Osteoblast (primary cell): ENCODE measurements around the gene LAMTOR4. TPM values are rescaled to one million over a fixed set of nuclear protein-coding genes. Genes with fewer than 3 reads are reported as not detected.

Source experiments
- DNase-seq: peaks from one replicate; pipeline ENCODE4 v3.0.0; 2011; ENCODE audit warnings: low spot score, mixed read lengths; ENCODE audit not compliant: insufficient read length; ENCODE audit errors: missing footprints
- H2AFZ ChIP-seq: 2 replicates; pipeline ENCODE4 v1.6.0; 2011; ENCODE audit warnings: mild to moderate bottlenecking, low read length
- H3K27ac ChIP-seq: 2 replicates; pipeline ENCODE4 v1.5.1; 2011; ENCODE audit warnings: mild to moderate bottlenecking, low read depth, low read length, moderate library complexity
- H3K27me3 ChIP-seq: 2 replicates; pipeline ENCODE4 v1.6.0; 2012; ENCODE audit warnings: mild to moderate bottlenecking, control low read depth, inconsistent platforms, low read length, moderate library complexity; ENCODE audit not compliant: insufficient read depth
- H3K36me3 ChIP-seq: 2 replicates; pipeline ENCODE4 v1.5.1; 2011; ENCODE audit warnings: mild to moderate bottlenecking, low read length, control low read depth, moderate library complexity; ENCODE audit not compliant: insufficient read depth
- H3K4me1 ChIP-seq: 2 replicates; pipeline ENCODE4 v1.5.1; 2011; ENCODE audit warnings: mild to moderate bottlenecking, low read length, control low read depth, moderate library complexity; ENCODE audit not compliant: insufficient read depth
- H3K4me2 ChIP-seq: 2 replicates; pipeline ENCODE4 v1.6.0; 2011; ENCODE audit warnings: mild to moderate bottlenecking, low read length; ENCODE audit not compliant: insufficient read depth
- H3K4me3 ChIP-seq: fragments of 200-600 bp; sonication (generic); 3 replicates; pipeline ENCODE4 v1.5.1; 2012; ENCODE audit warnings: mild to moderate bottlenecking, low read length, inconsistent platforms; ENCODE audit not compliant: insufficient read depth
- H3K79me2 ChIP-seq: 2 replicates; pipeline ENCODE4 v1.6.0; 2012; ENCODE audit warnings: mild to moderate bottlenecking, low read length, control low read depth, inconsistent platforms; ENCODE audit not compliant: insufficient read depth
- H3K9me3 ChIP-seq: 2 replicates; pipeline ENCODE4 v1.5.1; 2011; ENCODE audit warnings: low read depth, low read length, control low read depth
- H4K20me1 ChIP-seq: 2 replicates; pipeline ENCODE4 v1.6.0; 2012; ENCODE audit warnings: mild to moderate bottlenecking, low read length, control low read depth; ENCODE audit not compliant: insufficient read depth
- total RNA-seq: library from RNA; depleted of rRNA; stranded (reverse); fragments of >200 nt; gene quantifications from 2 replicates; pipeline ENCODE4 v1.2.3, GENCODE V29; 2012
- TF ChIP-seq, protein P1 (sequence below): IDR thresholded peaks from 2 replicates; pipeline ENCODE4 v1.5.1; 2011; ENCODE audit warnings: mild to moderate bottlenecking, low read depth, low read length, moderate library complexity; ENCODE audit errors: extremely low read depth

The LAMTOR4 gene
- total RNA-seq, 1 donor: 63.7 TPM

DNA sequence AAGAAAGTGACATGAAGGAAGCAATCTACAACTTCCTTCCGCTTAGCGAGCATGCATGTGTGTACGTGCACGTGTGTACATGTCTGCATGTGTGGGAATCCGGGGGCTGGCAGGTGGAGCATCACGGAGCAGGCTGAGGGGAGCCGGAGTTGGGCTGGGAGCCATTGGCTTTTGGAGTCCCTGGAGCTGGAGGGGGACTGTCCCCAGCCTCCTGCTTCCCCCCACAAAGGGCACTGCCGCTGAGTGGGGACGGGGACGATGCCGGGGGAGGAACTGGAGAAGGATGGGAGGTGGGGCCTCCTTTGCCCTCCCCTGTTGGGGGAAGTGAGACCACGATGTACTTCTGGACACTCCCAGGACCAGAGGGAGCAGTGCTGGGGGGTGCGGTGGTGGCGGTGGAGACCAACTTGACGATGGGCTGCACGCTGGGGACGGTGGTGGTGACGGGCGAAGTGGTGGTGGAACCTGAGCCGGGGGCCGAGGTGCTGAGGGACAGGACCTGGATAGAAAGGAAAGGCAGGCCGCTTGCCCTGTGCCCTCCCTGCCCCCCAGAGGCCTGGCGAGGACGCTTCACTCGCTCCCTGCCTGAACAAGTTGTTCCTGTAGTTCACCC, 41.5 kb upstream of the LAMTOR4 start:
- Histone ChIP-seq H3K4me3 (no peak overlapping the region), H3K79me2 (peaks cover 2% of the 10 kb centered on the region), H4K20me1 (no peaks in the 10 kb centered on the region), H2AFZ (no peak overlapping the region), H3K4me2 (no peak overlapping the region), H3K36me3 (peaks cover 57% of the 10 kb centered on the region), H3K27ac (no peak overlapping the region), H3K9me3 (no peaks in the 10 kb centered on the region), H3K27me3 (no peaks in the 10 kb centered on the region), H3K4me1 (peaks cover 13% of the 10 kb centered on the region)
- DNase-seq: no peak
- TF ChIP-seq, protein P1, sequence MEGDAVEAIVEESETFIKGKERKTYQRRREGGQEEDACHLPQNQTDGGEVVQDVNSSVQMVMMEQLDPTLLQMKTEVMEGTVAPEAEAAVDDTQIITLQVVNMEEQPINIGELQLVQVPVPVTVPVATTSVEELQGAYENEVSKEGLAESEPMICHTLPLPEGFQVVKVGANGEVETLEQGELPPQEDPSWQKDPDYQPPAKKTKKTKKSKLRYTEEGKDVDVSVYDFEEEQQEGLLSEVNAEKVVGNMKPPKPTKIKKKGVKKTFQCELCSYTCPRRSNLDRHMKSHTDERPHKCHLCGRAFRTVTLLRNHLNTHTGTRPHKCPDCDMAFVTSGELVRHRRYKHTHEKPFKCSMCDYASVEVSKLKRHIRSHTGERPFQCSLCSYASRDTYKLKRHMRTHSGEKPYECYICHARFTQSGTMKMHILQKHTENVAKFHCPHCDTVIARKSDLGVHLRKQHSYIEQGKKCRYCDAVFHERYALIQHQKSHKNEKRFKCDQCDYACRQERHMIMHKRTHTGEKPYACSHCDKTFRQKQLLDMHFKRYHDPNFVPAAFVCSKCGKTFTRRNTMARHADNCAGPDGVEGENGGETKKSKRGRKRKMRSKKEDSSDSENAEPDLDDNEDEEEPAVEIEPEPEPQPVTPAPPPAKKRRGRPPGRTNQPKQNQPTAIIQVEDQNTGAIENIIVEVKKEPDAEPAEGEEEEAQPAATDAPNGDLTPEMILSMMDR: no peak

DNA sequence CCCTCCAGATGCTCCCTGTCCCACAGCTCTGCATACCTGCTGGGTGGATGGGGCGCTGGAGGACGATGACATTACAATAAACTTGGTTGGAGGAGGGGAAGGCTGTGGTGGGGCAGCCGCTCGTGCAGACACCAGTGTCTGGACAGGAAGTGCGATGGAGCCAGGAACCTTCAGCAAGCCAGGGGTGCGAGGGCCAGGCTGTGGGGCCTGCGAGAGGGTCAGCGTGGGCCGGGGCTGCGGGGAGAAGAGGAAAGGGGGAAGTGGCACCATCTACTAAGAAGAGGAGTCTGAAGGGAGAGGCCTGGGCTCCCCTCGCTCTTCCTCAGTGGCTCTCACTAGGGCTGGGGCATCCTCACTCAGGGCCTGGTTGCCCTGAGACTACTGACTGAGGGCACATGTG, 40.8 kb upstream of the LAMTOR4 start:
- TF ChIP-seq, protein P1: no peak
- Histone ChIP-seq H3K27me3 (no peaks in the 10 kb centered on the region), H3K79me2 (no peaks in the 10 kb centered on the region), H3K27ac (no peak overlapping the region), H2AFZ (no peak overlapping the region), H3K4me2 (no peak overlapping the region), H3K4me3 (no peak overlapping the region), H3K4me1 (peaks cover 7% of the 10 kb centered on the region), H3K9me3 (no peaks in the 10 kb centered on the region), H3K36me3 (peaks cover 60% of the 10 kb centered on the region), H4K20me1 (no peaks in the 10 kb centered on the region)
- DNase-seq: no peak

DNA sequence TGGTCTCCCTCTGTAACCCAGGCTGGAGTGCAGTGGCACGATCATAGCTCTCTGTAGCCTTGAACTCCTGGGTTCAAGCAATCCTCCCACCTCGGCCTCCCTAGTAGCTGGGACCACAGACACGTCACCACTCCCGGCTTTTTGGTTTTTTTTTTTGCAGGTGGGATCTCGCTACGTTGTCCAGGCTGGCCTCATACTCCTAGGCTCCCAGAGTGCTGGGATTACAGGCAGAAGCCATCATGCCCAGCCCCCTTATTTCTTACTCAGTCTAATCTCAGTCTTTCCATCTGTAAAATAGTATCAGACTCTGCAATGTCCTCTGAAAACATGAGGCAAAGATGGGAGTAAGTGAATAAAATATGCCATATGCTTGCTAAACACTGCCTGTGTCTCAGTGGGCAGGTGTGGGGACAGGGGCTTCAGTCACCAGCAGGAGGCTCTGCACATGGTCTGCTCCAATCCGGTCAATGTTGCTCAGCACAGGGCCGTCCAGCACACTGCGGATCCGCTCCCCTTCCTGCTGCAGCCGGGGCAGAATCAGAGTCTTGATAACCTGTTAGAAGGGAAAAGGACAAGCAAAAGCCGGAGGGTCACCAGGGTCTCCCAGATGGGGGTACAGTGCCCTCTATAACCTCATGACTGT, 39.1 kb upstream of the LAMTOR4 start:
- DNase-seq: no peak
- H2AFZ ChIP-seq: no peak overlapping the region
- TF ChIP-seq, protein P1: no peak
- no peaks in the 10 kb centered on the region for H4K20me1 ChIP-seq
- no peaks in the 10 kb centered on the region for H3K27me3 ChIP-seq
- H3K27ac ChIP-seq: no peak overlapping the region
- H3K4me2 ChIP-seq: no peak overlapping the region
- no peak overlapping the region for H3K4me3 ChIP-seq
- H3K79me2 ChIP-seq: no peaks in the 10 kb centered on the region
- no peaks in the 10 kb centered on the region for H3K4me1 ChIP-seq
- peaks cover 66% of the 10 kb centered on the region for H3K36me3 ChIP-seq
- H3K9me3 ChIP-seq: no peaks in the 10 kb centered on the region

DNA sequence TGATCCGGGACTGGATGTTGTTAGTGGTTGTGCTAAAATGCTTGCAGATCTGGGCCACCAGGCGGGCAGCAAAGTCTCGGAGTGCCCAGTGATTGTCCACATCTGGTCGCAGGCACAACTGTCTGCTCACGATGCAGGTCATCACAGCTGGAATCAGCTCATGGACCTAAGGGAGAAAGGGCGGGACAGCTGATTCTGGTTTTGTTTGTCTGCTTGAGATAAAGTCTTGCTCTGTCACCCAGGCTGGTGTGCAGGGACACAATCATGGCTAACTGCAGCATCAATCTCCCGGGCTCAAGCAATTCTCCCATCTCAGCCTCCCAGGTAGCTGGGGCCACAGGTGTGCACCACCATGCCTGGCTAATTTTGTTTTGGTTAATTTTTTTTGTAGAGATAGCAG, 37.6 kb upstream of the LAMTOR4 start:
- Histone ChIP-seq H2AFZ (no peak overlapping the region), H4K20me1 (no peaks in the 10 kb centered on the region), H3K27me3 (no peaks in the 10 kb centered on the region), H3K4me2 (no peak overlapping the region), H3K4me1 (no peaks in the 10 kb centered on the region), H3K27ac (no peak overlapping the region), H3K79me2 (peaks cover 3% of the 10 kb centered on the region), H3K36me3 (peaks cover 59% of the 10 kb centered on the region), H3K4me3 (no peak overlapping the region), H3K9me3 (no peaks in the 10 kb centered on the region)
- DNase-seq: no peak
- TF ChIP-seq, protein P1: no peak
